Neural cell (in vitro differentiated cells): ENCODE measurements around the gene ARL6IP1.

Experiments used
- CTCF ChIP-seq: fragments of 450-650 bp; IDR thresholded peaks from 2 replicates; pipeline ENCODE4 v1.5.1; 2014; ENCODE audit warnings: antibody characterized with exemption, mild to moderate bottlenecking, moderate library complexity; ENCODE audit not compliant: poor library complexity, severe bottlenecking
- EP300 ChIP-seq: fragments of 450-650 bp; conservative IDR thresholded peaks from 2 replicates; pipeline ENCODE4 v1.6.1; 2014; ENCODE audit warnings: antibody characterized with exemption, mild to moderate bottlenecking, moderate library complexity; ENCODE audit not compliant: poor library complexity, severe bottlenecking
- EZH2 ChIP-seq: fragments of 200-600, 300-800 bp; shearing (Covaris generic), sonication (generic); IDR thresholded peaks from 2 replicates; pipeline ENCODE4 v1.6.1; 2014; ENCODE audit warnings: antibody characterized with exemption, low read length, borderline replicate concordance, mild to moderate bottlenecking; ENCODE audit not compliant: insufficient read depth, poor library complexity, severe bottlenecking
- POLR2AphosphoS5 ChIP-seq: IDR thresholded peaks from 2 replicates; pipeline ENCODE4 v1.6.1; 2012
- RAD21 ChIP-seq: fragments of 450-650 bp; conservative IDR thresholded peaks from 2 replicates; pipeline ENCODE4 v1.6.1; 2014; ENCODE audit warnings: antibody characterized with exemption, mild to moderate bottlenecking, moderate library complexity
- REST ChIP-seq: IDR thresholded peaks from 2 replicates; pipeline ENCODE4 v1.6.1; 2012; ENCODE audit warnings: borderline replicate concordance
- SMC3 ChIP-seq: fragments of 450-650 bp; conservative IDR thresholded peaks from 2 replicates; pipeline ENCODE4 v1.6.1; 2014; ENCODE audit warnings: antibody characterized with exemption, mild to moderate bottlenecking, moderate library complexity; ENCODE audit not compliant: poor library complexity
- TAF1 ChIP-seq: IDR thresholded peaks from 2 replicates; pipeline ENCODE4 v1.6.1; 2012; ENCODE audit warnings: low read depth

DNA sequence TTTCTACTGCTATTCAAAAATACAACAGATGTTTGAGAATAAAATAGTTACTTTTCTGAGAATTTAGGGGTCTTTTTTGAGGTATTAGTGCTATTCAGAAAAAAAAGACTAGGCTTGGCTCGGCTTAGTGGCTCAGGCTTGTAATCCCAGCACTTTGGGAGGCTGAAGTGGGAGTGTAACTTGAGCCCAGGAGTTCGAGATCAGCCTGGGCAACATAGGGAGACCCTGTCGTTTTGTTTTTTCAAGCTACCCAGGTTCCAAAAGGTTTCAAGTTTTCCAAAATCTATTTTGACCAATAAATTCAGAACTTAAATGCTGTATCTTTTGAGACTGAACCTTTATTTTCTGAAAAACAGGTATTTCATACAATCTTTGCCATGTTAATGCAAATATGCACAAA is 3.2 kb upstream of the ARL6IP1 start:
- TF ChIP-seq TAF1 = no peak
- TF ChIP-seq CTCF = no peak
- TF ChIP-seq POLR2AphosphoS5 = no peak
- TF ChIP-seq EZH2 = no peak
- TF ChIP-seq RAD21 = no peak
- TF ChIP-seq EP300 = no peak
- no peak for TF ChIP-seq REST
- no peak for TF ChIP-seq SMC3
